HCT116 (cell line): ENCODE data around the gene ZNF286A.

Experiments
- FOSL1 ChIP-seq: IDR thresholded peaks from 2 replicates; pipeline ENCODE4 v1.6.1; 2012; ENCODE audit warnings: low read depth
- POLR2A ChIP-seq: IDR thresholded peaks from 2 replicates; pipeline ENCODE4 v1.7.0; 2011; ENCODE audit warnings: borderline replicate concordance; ENCODE audit not compliant: insufficient read depth, insufficient read length; ENCODE audit errors: extremely low read depth

- TF ChIP-seq POLR2A (no peak), FOSL1 (no peak)
Observed at GRCh38 chr17:15738066-15738465, 38.5 kb downstream of the ZNF286A start.
